Measurements from ENCODE around the gene CADM1. TPM values are rescaled to one million over a fixed set of nuclear protein-coding genes. Genes with fewer than 3 reads are reported as not detected.

Gene CADM1
- total RNA-seq, 1 experiment from 2014 or later = not detected

DNA sequence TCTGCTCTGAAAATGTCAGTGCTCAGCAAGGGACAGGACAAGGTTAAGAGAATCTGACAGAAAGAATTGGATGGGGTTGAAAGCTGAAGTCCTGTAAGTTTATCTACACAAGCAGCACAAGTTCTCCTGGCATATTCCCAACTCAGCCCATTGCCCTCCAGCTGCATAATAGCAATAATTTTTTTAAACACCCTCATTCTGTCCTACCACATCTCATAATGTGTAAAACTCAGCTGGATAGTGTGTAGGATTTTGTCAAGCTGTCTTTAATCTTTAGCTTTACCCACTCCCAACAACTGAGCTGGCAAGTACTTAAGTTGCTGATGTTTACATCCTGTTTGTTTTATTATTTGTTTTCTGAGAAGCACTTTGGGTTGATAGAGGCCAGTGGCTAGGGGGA lies 158.9 kb downstream of the CADM1 start:
- Mint-ChIP-seq H3K9me3 (ENCODE audit: unreplicated experiment) (no peaks in the 10 kb centered on the region), H3K4me3 (ENCODE audit: unreplicated experiment) (no peak overlapping the region), H3K27me3 (ENCODE audit: insufficient read depth, unreplicated experiment) (peaks cover 39% of the 10 kb centered on the region), H3K4me1 (ENCODE audit: insufficient read depth, unreplicated experiment) (no peaks in the 10 kb centered on the region), H3K27ac (ENCODE audit: low read depth, unreplicated experiment) (no peak overlapping the region), H3K36me3 (ENCODE audit: insufficient read depth, unreplicated experiment) (no peaks in the 10 kb centered on the region)
- TF ChIP-seq, protein P1, sequence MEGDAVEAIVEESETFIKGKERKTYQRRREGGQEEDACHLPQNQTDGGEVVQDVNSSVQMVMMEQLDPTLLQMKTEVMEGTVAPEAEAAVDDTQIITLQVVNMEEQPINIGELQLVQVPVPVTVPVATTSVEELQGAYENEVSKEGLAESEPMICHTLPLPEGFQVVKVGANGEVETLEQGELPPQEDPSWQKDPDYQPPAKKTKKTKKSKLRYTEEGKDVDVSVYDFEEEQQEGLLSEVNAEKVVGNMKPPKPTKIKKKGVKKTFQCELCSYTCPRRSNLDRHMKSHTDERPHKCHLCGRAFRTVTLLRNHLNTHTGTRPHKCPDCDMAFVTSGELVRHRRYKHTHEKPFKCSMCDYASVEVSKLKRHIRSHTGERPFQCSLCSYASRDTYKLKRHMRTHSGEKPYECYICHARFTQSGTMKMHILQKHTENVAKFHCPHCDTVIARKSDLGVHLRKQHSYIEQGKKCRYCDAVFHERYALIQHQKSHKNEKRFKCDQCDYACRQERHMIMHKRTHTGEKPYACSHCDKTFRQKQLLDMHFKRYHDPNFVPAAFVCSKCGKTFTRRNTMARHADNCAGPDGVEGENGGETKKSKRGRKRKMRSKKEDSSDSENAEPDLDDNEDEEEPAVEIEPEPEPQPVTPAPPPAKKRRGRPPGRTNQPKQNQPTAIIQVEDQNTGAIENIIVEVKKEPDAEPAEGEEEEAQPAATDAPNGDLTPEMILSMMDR (IDR thresholded peaks at IDR 0.05; ENCODE audit: unreplicated experiment) = no peak
- ChIA-PET CTCF (interaction anchor here (0.5 kb wide), 1 partner anchor 100 kb away, joined by 4 read pairs; no protein-coding TSS in a partner anchor), POLR2A (no interaction called here)
- intact Hi-C loops (cut with micrococcal nuclease) = no loop called here
- DNase-seq (ENCODE audit: unreplicated experiment) = no peak
- no TSS peak for BruUV-seq (replicated peaks)

DNA sequence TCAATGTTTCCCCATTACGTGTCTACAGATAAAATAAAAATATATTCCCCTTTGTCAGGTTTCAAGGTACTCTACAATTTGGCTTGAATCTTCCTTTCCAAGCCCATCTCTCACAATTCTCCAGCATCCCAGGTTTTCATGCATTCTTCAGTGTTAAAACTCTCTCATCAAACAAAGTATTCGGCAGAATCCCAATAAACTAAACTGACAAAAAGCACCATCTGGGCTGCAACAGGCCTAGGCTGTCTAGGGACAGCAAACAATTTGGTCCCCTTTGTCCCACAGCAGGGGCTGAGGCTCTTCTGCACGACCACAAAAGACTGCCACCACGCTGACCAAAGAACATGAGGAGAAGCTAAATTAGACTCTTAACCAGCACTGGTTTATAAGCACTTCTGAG lies 159.4 kb downstream of the CADM1 start:
- CTCF ChIA-PET = interaction anchor here (0.5 kb wide), 1 partner anchor 101 kb away, joined by 4 read pairs; no protein-coding TSS in a partner anchor
- DNase-seq (ENCODE audit: unreplicated experiment) = no peak
- TF ChIP-seq, protein P1 (IDR thresholded peaks at IDR 0.05; ENCODE audit: unreplicated experiment) = no peak
- intact Hi-C loops (cut with micrococcal nuclease) = no loop called here
- H3K27ac Mint-ChIP-seq (ENCODE audit: low read depth, unreplicated experiment) = no peak overlapping the region
- no peaks in the 10 kb centered on the region for H3K36me3 Mint-ChIP-seq (ENCODE audit: insufficient read depth, unreplicated experiment)
- H3K4me1 Mint-ChIP-seq (ENCODE audit: insufficient read depth, unreplicated experiment) = no peaks in the 10 kb centered on the region
- peaks cover 33% of the 10 kb centered on the region for H3K27me3 Mint-ChIP-seq (ENCODE audit: insufficient read depth, unreplicated experiment)
- POLR2A ChIA-PET = no interaction called here
- no peak overlapping the region for H3K4me3 Mint-ChIP-seq (ENCODE audit: unreplicated experiment)
- BruUV-seq (replicated peaks) = no TSS peak
- no peaks in the 10 kb centered on the region for H3K9me3 Mint-ChIP-seq (ENCODE audit: unreplicated experiment)

DNA sequence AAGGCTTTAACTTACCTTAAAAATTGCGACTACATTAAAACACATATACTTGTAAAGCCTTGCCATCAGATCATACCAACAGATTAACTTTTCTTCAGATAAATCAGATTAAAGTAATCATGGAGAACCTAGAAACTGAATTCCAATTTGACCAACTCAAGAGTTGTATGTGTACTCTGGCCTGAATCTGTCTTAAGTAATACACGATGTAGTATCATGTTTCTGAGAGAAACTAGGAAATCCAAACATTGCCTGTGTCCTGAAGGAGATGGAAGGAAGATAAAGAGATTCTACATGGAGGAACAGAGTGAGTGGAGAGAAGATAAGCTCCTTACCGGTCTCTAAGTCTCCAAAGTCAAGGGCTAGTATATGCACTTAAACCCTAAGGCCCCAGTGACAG lies 162.1 kb downstream of the CADM1 start:
- H3K27me3 Mint-ChIP-seq (ENCODE audit: insufficient read depth, unreplicated experiment) = peaks cover 43% of the 10 kb centered on the region
- DNase-seq (ENCODE audit: unreplicated experiment) = no peak
- intact Hi-C loops (cut with micrococcal nuclease) = no loop called here
- no peaks in the 10 kb centered on the region for H3K4me1 Mint-ChIP-seq (ENCODE audit: insufficient read depth, unreplicated experiment)
- BruUV-seq (replicated peaks) = no TSS peak
- no peak overlapping the region for H3K4me3 Mint-ChIP-seq (ENCODE audit: unreplicated experiment)
- TF ChIP-seq, protein P1 (IDR thresholded peaks at IDR 0.05; ENCODE audit: unreplicated experiment) = no peak
- H3K9me3 Mint-ChIP-seq (ENCODE audit: unreplicated experiment) = no peaks in the 10 kb centered on the region
- ChIA-PET CTCF (interaction anchor here (0.6 to 1.4 kb wide), 4 partner anchors 17 to 424 kb away, joined by 3 to 5 read pairs (median 4); no protein-coding TSS in a partner anchor), POLR2A (no interaction called here)
- no peaks in the 10 kb centered on the region for H3K36me3 Mint-ChIP-seq (ENCODE audit: insufficient read depth, unreplicated experiment)
- no peak overlapping the region for H3K27ac Mint-ChIP-seq (ENCODE audit: low read depth, unreplicated experiment)

DNA sequence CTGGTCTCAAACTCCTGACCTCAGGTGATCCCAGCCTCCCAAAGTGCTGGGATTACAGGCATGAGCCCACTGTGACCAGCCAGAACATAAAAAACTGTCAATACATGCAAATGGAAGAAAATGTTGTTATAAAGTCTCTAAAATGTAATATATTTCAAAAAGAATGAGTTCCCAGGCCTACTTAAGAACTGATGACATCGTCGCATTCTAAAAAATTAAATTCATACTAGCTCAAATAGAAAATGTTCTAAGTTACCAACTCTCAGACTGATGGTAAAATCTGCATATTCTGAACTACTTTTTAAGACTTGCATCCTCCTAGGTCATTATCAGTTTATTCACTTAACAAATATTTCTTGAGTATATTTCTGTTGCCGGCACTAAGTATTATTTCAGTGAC lies 163.3 kb downstream of the CADM1 start:
- peaks cover 55% of the 10 kb centered on the region for H3K27me3 Mint-ChIP-seq (ENCODE audit: insufficient read depth, unreplicated experiment)
- H3K4me3 Mint-ChIP-seq (ENCODE audit: unreplicated experiment) = no peak overlapping the region
- ChIA-PET POLR2A (interaction anchor here (0.6 kb wide), 1 partner anchor 22 kb away, joined by 4 read pairs; no protein-coding TSS in a partner anchor), CTCF (interaction anchor here (0.5 to 1.2 kb wide), 4 partner anchors 16 to 1325 kb away, joined by 3 read pairs; no protein-coding TSS in a partner anchor)
- no peak overlapping the region for H3K27ac Mint-ChIP-seq (ENCODE audit: low read depth, unreplicated experiment)
- no peaks in the 10 kb centered on the region for H3K4me1 Mint-ChIP-seq (ENCODE audit: insufficient read depth, unreplicated experiment)
- H3K36me3 Mint-ChIP-seq (ENCODE audit: insufficient read depth, unreplicated experiment) = no peaks in the 10 kb centered on the region
- DNase-seq (ENCODE audit: unreplicated experiment) = no peak
- intact Hi-C loops (cut with micrococcal nuclease) = no loop called here
- BruUV-seq (replicated peaks) = no TSS peak
- TF ChIP-seq, protein P1 (IDR thresholded peaks at IDR 0.05; ENCODE audit: unreplicated experiment) = no peak
- H3K9me3 Mint-ChIP-seq (ENCODE audit: unreplicated experiment) = no peaks in the 10 kb centered on the region
